RPMI7951 (cell line): ENCODE measurements around the gene PDCD1LG2. TPM values are rescaled to one million over a fixed set of nuclear protein-coding genes. Genes with fewer than 3 reads are reported as not detected.
A peak's percentile ranks its signal among the peaks of the same experiment; 100 is the strongest.

ENCODE experiments used
- DNase-seq: peaks from one replicate; pipeline ENCODE4 v3.0.0-alpha.2; 2012; ENCODE audit warnings: low read depth
- total RNA-seq: library from RNA; depleted of rRNA; stranded (reverse); fragments of >200 nt; shearing (Covaris generic); gene quantifications from 2 replicates; pipeline ENCODE4 v1.2.3, GENCODE V29; 2014

PDCD1LG2 gene
- total RNA-seq, 1 experiment from 2014 or later: 16.2 TPM

- no peak for DNase-seq
Measured at GRCh38 chr9:5531101-5531882, 21.0 kb downstream of the PDCD1LG2 start.

DNA sequence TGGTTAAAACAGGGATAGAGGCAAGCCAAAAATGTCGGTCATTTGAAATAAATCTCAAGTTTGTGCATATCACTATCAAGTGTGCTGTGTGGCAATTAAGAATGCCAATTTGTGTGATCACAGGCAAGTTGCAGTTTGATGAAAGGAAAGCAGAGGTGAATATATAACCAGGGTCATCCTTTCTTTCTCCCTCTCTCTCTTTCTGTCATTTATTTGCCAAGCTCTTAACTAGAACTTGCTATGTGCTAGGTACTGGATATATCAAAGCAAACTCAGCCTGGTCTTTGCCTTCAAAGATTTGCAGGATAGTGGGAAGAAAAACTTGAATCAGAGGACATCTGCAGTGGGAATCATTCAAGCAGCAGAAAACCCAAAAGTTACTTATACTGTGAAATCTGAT lies 22.0 kb downstream of the PDCD1LG2 start:
- DNase-seq: no peak

GRCh38 chr9:5532790-5533189 lies 22.5 kb downstream of the PDCD1LG2 start:
- DNase-seq: no peak

- no peak for DNase-seq
Measured at GRCh38 chr9:5536684-5537083, 26.4 kb downstream of the PDCD1LG2 start.

DNA sequence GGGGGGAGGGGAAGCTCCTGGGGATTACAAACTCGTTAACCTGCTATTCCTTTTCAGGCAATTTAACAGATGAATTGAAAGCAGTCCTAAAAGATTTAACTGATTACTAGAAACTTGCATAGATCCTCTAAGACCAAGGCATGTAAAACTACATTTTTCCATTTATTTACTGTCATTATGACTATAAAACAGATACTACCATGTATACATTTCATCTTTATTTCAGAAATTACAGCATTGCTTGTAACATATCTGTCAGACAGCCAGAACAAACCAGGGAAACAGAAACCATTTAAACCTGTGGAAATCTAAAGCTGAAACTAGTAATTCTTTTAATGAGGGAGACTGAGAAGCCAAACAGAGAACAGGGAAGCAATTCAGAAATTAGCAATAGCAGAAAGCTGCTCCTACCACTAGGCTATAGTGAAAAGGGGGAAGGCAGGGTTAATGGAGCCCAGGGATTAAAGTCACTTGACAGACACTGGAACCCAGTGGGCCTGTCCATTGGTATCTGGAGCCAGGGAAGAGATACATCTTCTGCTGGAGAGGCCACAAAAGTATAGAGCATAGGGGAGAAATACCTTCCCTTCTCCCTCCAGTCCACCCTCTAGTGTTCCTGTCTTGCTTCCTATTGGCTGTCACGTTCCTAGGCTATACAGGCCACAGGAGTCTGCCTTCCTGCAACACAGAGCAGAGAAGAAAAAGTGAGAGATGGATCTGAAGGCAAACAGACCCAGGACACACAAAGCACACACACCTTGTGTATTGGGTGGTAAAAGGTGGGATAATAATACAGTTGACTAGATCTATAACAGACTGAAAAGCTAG lies 33.8 kb downstream of the PDCD1LG2 start:
- no peak for DNase-seq

GRCh38 chr9:5549658-5550650 lies 39.6 kb downstream of the PDCD1LG2 start:
- DNase-seq: no peak

DNA sequence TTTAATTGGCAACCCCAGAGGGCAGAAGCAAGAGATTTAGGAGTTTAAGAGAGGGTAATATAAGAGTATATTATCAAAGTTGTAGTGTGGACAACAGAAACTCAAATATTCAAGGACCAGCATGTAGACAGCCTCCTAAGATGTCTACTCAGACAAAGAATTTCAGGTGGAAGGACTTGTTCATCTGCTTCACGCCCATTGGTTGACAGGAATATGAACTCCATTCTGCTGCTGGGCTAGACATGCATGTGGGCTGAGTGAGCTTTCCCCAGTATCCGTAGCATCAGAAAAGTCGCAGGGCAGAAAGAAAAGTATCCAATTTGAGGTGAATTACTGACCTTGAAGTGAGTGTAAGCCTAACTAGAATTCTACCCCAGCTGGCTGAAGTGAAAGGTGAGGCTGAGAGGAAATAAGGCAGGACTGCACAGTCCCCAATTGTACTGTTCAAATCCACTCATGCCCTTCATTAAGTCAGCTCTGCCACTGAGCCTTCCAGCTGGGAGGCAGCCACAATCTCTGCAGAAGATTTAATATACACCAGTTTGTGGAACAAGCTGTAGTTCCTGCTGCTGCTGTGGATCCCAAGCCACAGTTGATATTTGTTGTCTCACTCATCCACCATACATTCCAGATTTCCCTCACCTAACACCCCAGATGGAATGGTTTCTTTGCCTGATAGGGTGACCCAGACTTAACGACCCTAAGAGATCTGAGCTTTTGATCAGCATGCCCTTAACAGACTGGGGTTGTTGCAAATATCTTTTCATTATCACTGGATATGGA lies 41.2 kb downstream of the PDCD1LG2 start:
- no peak for DNase-seq

GRCh38 chr9:5552301-5552700 lies 42.0 kb downstream of the PDCD1LG2 start:
- no peak for DNase-seq

- peak; percentile 5 for DNase-seq
Measured at GRCh38 chr9:5553211-5553610, 42.9 kb downstream of the PDCD1LG2 start.

DNA sequence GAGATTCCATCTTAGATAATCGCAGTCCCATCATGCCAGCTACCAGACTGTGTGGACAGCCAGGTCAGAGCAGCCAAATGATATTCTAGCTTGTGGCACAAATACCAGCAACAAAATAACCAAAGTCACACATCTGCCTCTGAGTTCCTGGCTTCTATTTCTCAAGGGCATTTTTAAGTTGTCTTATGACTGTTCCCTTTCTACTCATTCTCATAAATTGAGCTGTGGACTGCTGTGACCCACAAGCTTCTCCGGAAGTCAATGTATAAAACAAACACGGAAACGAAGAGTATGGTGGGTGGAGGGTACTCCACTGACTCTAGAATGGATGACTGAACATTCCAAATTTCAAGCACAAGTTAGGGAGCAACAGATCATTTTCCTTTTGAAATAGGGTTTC lies 43.9 kb downstream of the PDCD1LG2 start:
- DNase-seq: peak; percentile 5

DNA sequence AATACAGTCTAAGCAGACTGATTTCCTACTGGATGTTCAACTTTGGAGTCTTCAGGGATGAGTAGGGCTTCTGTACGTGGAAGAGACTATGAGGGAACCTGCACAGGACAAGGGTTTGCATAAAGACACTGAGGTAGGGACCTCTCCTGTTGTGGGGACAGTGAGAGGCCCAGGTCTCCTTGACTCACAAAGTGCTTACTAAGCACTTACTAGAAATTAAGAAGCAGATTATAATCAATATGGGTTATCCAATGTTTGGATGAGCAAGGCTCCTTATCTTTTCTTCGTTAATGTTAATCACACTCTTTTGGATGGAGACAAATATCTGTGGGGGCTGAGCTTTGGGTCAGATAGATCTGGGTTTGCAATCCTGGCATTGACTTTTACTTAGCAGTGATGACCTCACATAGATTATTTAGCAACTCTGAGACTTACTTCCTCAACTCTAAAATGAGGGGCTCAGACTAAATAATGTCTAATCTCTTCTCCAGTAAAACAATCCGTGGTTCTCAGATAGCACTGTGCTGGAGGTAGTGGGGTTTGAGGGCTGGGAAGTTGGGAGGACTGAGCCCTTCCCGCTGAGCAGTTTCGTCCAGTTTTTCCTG lies 45.9 kb downstream of the PDCD1LG2 start:
- DNase-seq: no peak

- DNase-seq: no peak
Measured at GRCh38 chr9:5557606-5558587, 47.6 kb downstream of the PDCD1LG2 start.

DNA sequence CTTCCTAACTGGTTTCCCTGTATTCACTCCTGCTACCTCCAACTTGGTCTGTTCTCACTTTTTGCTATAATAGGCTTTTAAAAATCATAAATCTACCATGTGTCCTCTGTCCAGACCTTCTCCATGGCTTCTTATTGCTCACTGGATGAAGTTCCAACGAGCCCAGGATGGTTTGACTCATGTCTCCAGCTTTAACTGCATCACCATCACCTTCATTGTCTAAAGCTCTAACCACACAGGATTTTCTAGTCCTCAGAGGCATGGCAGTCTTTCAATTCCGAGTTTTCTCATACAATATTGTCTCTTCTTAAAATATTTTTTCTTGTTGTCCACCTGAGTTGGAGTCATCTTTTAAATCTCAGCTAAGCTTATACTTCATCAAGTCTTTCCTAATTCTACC lies 49.3 kb downstream of the PDCD1LG2 start:
- no peak for DNase-seq

GRCh38 chr9:5560443-5561100 lies 50.2 kb downstream of the PDCD1LG2 start:
- no peak for DNase-seq

- no peak for DNase-seq
Measured at GRCh38 chr9:5561828-5562488, 51.6 kb downstream of the PDCD1LG2 start.

DNA sequence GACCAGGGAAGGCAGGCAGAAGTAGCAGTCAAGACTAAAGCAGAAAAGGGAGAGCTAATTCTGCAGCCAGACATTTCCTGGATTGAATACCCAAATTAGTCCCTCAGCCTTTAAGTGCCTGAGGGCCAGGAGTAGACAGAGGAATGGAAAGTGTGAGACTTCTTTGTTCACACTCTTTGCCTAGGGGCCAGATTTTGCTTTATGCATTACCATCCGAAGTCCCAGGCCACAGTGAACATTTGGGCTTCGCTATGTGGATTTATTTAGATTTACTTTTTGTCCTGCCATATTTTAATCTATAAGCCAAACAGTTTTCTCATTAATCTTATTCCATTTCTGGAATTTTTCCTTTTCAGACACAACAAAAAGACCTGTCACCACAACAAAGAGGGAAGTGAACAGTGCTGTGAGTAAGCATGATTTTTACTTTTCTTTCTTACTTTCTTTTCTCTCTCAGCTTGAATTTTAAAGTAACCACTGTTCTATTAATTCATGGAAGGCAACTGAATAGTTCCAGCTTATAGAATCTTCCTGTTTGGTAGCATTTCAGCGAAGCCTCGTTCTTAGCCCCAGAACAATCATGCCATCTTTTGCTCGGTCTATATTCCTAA lies 52.6 kb downstream of the PDCD1LG2 start:
- DNase-seq: peak; percentile 37

DNA sequence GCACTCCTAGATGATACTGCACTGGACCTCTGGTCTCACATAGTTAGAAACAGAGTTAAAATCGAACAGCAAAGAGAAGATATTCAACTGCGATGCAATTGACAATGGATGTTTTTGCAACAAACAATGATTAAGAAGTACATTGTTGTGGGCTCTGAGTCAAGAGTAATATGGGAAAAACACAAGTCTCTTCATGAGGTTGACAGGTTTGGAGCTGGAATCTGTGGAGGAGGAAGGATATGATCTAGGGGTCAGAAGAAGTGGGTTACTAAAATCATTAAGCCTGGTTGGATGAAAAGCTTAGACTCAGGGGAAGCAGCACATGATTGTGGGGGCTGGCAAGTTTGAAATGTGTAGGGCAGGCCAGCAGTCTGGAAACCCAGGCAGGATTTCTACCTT lies 53.1 kb downstream of the PDCD1LG2 start:
- DNase-seq: no peak

GRCh38 chr9:5563886-5564285 lies 53.6 kb downstream of the PDCD1LG2 start:
- peak; percentile 31 for DNase-seq
